Heart left ventricle (tissue), 16 donors: Measurements from ENCODE around the gene PCDHB12. TPM values are rescaled to one million over a fixed set of nuclear protein-coding genes. Genes with fewer than 3 reads are reported as not detected.
A peak's percentile ranks its signal among the peaks of the same experiment; 100 is the strongest.
"Not testable (repeated sequence)": the region's sequence is repeated elsewhere in the genome, so short reads cannot be mapped to it uniquely, and the experiment has no call there.

Experiments used
- ATAC-seq, 4 donors: fragments of 200-7000 bp; cut with Tn5 transposase; one replicate each; pipeline ENCODE4 v1.9.1; 2020 to 2022; ENCODE audit warnings: moderate library complexity in 4 of 4, mild to moderate bottlenecking in 3 of 4, moderate number of reproducible peaks in 1 of 4
- DNase-seq, 5 donors: peaks; one replicate each; pipeline ENCODE4 v3.0.0-alpha.2; 2020
- H3K27ac ChIP-seq, 12 donors: fragments of 200-600 bp; sonication (generic) in 4 of 12; one replicate each; pipeline versions ENCODE4 v1.5.0 to v1.8.0; 2016 to 2022; ENCODE audit warnings: mild to moderate bottlenecking in 2 of 12
- H3K27me3 ChIP-seq, 9 donors: fragments of 200-600 bp; sonication (generic) in 2 of 9; one replicate each; pipeline versions ENCODE4 v1.5.1 to v1.8.0; 2016 to 2022; ENCODE audit warnings: mild to moderate bottlenecking in 3 of 9
- H3K36me3 ChIP-seq, 9 donors: fragments of 200-600 bp; sonication (generic) in 2 of 9; one replicate each; pipeline versions ENCODE4 v1.5.0 to v1.8.0; 2018 to 2022; ENCODE audit warnings: mild to moderate bottlenecking in 2 of 9
- H3K4me1 ChIP-seq, 12 donors: fragments of 200-600 bp; sonication (generic) in 4 of 12; one replicate each; pipeline versions ENCODE4 v1.5.0 to v1.8.0; 2016 to 2022; ENCODE audit warnings: mild to moderate bottlenecking in 3 of 12
- H3K4me3 ChIP-seq, 12 donors: fragments of 200-600 bp; sonication (generic) in 4 of 12; one replicate each; pipeline versions ENCODE4 v1.5.0 to v1.8.0; 2017 to 2022; ENCODE audit warnings: mild to moderate bottlenecking in 9 of 12, moderate library complexity in 4 of 12
- H3K9me3 ChIP-seq, 12 donors: fragments of 200-600 bp; sonication (generic) in 4 of 12; one replicate each; pipeline versions ENCODE4 v1.5.0 to v1.8.0; 2016 to 2022; ENCODE audit warnings: mild to moderate bottlenecking in 1 of 12
- POLR2A ChIP-seq, 2 donors: fragments of 450-650 bp; IDR thresholded peaks; one replicate each; pipeline ENCODE4 v1.6.1; 2017; ENCODE audit warnings: antibody characterized with exemption in 2 of 2, mild to moderate bottlenecking in 2 of 2, moderate library complexity in 2 of 2
- WGBS, 4 donors: extraction: QIAGEN DNeasy Blood & Tissue Kit in 2 of 4; methylation state at CpG; one replicate each; pipeline versions ENCODE4 v1.1.5 to v1.1.7; 2013 to 2018; 5-methylcytosine and 5-hydroxymethylcytosine counted together
- intact Hi-C, 10 donors: fragments of 100-400 bp; cut with DNase I; formaldehyde crosslinking; loops; one replicate each; pipeline versions ENCODE4 v1.11.1 to v1.14.2; 2022
- polyA plus RNA-seq, 2 donors: library from polyadenylated mRNA; stranded (reverse); fragments of 200-250 nt; gene quantifications; one replicate each; pipeline ENCODE4 v1.2.3, GENCODE V29; 2013
- total RNA-seq, 9 donors: library from RNA; depleted of rRNA in 2 of 9; stranded (reverse); fragments of >200 nt in 2 of 9; fragmentation: NEBNext Ultra II Directional in 3 of 9; extraction: Animal tissue kit (Norgen Biotek cat#: 25700) in 3 of 9; gene quantifications; one replicate each; pipeline versions ENCODE4 v1.1.0 to v1.2.4, GENCODE V29; 2016 to 2023
- TF ChIP-seq, protein P1 (sequence below), 12 donors: fragments of 200-600 bp; sonication (generic) in 4 of 12; IDR thresholded peaks; one replicate each; pipeline versions ENCODE4 v1.5.0 to v1.8.0; 2018 to 2022; ENCODE audit warnings: antibody characterized with exemption in 12 of 12, mild to moderate bottlenecking in 5 of 12
- donor health status: ischemic (EF 13 %, LVEDD 7.1; RV severe dilation, severe dysfunction).
- donor health status: healthy with polysubstance abuse.
- donor health status: DM: no; HTN: yes; CAD: no.
- donor health status: DM: no; HTN: no; CAD: no.
- donor health status: ischemic (EF 25% LVEDD 6.9; RV normal size, moderate dysfunction).
- donor health status: ischemic (EF 25% LVEDD 5.7; RV mildly dilated, moderate dysfunction).
- donor health status: healthy.
- donor health status: DM: yes; HTN: yes; CAD: no.
- donor health status: ischemic (EF 35%, LVEDD 5.7; RV mildly dilated, moderate dysfunction).
- donor health status: nonischemic (EF 11% LVEDD 7.7; RV severe dilation, severe dysfunction).
- donor health status: DM: yes; HTN: yes; CAD: no.
- donor health status: PGD.
- donor health status: ischemic (EF 29% LVEDD 5.4; RV normal size, mild dysfunction).
- donor health status: nonischemic (EF 23%, LVEDD 6.1; RV moderate dilation, normal function).

Gene PCDHB12
- total and polyA plus RNA-seq, 11 donors, result 0.27 to 2.4 (median 0.92) TPM

DNA sequence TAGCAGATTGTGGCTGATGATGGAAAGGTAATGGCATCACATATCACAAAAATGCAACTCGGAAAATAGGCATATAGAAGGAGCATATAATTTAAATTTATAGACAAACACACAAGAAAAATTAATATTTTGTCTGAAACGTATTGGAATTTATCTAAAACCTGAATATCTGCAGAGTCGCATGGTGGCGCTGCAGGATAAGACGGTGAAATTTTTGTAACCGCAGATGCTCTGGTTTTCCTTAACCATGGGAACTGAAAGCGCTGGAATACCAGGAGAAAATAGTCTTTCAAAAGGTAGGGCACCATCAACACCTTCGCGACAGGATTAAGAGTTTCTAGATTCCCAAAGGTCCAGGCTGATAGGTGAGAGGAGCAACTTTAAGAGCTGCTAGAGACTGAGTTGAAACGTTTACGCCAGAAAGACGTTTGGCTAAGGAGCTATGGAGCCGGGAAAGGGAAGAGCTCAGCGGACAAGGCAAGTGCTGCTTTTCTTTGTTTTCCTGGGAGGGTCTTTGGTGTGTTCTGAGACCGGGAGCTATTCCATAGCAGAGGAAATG lies 25.7 kb downstream of the PCDHB12 start:
- Histone ChIP-seq H3K9me3 (peaks cover 0 to 97% (median 85%) of the 10 kb centered on the region in 12 donors), H3K27ac (no peak overlapping the region), H3K4me3 (peak overlapping the region in 9 of 12 donors; percentile 16 to 42 (median 29)), H3K36me3 (no peaks in the 10 kb centered on the region), H3K4me1 (peaks cover 0 to 3% (median 0%) of the 10 kb centered on the region in 12 donors), H3K27me3 (peaks cover 0 to 7% (median 0%) of the 10 kb centered on the region in 9 donors)
- TF ChIP-seq, protein P1, sequence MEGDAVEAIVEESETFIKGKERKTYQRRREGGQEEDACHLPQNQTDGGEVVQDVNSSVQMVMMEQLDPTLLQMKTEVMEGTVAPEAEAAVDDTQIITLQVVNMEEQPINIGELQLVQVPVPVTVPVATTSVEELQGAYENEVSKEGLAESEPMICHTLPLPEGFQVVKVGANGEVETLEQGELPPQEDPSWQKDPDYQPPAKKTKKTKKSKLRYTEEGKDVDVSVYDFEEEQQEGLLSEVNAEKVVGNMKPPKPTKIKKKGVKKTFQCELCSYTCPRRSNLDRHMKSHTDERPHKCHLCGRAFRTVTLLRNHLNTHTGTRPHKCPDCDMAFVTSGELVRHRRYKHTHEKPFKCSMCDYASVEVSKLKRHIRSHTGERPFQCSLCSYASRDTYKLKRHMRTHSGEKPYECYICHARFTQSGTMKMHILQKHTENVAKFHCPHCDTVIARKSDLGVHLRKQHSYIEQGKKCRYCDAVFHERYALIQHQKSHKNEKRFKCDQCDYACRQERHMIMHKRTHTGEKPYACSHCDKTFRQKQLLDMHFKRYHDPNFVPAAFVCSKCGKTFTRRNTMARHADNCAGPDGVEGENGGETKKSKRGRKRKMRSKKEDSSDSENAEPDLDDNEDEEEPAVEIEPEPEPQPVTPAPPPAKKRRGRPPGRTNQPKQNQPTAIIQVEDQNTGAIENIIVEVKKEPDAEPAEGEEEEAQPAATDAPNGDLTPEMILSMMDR (IDR thresholded peaks at IDR 0.05), result peak in 6 of 12 donors; percentile 13 to 38 (median 30)
- TF ChIP-seq POLR2A (IDR thresholded peaks at IDR 0.05), result no peak
- DNase-seq, result no peak
- intact Hi-C loops, result loop anchor here in 1 of 10 donors (5.0 kb wide), 1 partner anchor 328 kb away; no protein-coding TSS in a partner anchor
- 4 to 7% (median 5%) methylated on average over 15 of the region's 15 CpGs for WGBS, 4 donors
- no peak for ATAC-seq

DNA sequence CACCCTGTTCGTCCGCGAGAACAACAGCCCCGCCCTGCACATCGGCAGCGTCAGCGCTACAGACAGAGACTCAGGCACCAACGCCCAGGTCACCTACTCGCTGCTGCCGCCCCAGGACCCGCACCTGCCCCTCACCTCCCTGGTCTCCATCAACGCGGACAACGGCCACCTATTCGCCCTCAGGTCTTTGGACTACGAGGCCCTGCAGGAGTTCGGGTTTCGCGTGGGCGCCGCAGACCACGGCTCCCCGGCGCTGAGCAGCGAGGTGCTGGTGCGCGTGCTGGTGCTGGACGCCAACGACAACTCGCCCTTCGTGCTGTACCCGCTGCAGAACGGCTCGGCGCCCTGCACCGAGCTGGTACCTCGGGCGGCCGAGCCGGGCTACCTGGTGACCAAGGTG lies 27.4 kb downstream of the PCDHB12 start:
- H3K4me3 ChIP-seq, intact Hi-C loops, H3K27ac ChIP-seq, H3K27me3 ChIP-seq, DNase-seq, H3K36me3 ChIP-seq, H3K4me1 ChIP-seq, ATAC-seq: not testable (repeated sequence)
- peaks cover 0 to 100% (median 93%) of the 10 kb centered on the region in 12 donors for H3K9me3 ChIP-seq
- WGBS, 4 donors, result 20 to 32% (median 26%) methylated on average over 17 to 40 of the region's 40 CpGs

DNA sequence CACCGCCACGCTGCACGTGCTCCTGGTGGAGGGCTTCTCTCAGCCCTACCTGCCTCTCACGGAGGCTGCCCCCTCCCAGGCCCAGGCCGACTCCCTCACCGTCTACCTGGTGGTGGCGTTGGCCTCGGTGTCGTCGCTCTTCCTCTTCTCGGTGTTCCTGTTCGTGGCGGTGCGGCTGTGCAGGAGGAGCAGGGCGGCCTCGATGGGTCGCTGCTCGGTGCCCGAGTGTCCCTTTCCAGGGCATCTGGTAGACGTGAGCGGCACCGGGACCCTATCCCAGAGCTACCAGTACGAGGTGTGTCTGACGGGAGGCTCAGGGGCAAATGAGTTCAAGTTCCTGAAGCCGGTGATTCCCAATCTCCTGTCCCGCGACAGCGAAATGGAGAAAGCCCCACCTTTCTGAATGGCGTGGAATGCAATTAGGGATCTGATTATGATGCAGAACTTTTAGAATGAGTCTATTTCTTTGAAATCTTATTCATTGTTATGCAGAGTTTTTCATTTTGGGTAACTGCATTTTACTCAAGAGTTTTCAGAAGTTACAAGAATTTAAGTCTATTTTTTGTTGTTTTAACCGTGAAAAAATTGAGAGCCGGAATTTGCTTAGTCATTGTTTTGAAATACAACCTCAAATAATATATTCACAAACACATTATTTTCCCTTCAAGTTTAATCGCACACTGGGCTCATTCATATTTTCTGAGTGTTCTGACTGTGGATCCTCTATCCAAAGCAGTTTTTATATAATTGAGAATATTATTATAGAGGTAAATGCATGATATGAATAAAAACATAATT lies 28.2 kb downstream of the PCDHB12 start:
- no peak overlapping the region for H3K27ac ChIP-seq
- H3K27me3 ChIP-seq, result peaks cover 0 to 11% (median 4%) of the 10 kb centered on the region in 9 donors
- no peak overlapping the region for H3K4me3 ChIP-seq
- peaks cover 0 to 3% (median 0%) of the 10 kb centered on the region in 12 donors for H3K4me1 ChIP-seq
- DNase-seq, result no peak
- 12 to 27% (median 16%) methylated on average over 24 to 32 of the region's 32 CpGs for WGBS, 4 donors
- H3K36me3 ChIP-seq, result no peaks in the 10 kb centered on the region
- TF ChIP-seq, protein P1 (IDR thresholded peaks at IDR 0.05), result no peak
- no peak for TF ChIP-seq POLR2A (IDR thresholded peaks at IDR 0.05)
- intact Hi-C loops, result no loop called here
- H3K9me3 ChIP-seq, result peaks cover 0 to 100% (median 93%) of the 10 kb centered on the region in 12 donors
- ATAC-seq, result no peak

DNA sequence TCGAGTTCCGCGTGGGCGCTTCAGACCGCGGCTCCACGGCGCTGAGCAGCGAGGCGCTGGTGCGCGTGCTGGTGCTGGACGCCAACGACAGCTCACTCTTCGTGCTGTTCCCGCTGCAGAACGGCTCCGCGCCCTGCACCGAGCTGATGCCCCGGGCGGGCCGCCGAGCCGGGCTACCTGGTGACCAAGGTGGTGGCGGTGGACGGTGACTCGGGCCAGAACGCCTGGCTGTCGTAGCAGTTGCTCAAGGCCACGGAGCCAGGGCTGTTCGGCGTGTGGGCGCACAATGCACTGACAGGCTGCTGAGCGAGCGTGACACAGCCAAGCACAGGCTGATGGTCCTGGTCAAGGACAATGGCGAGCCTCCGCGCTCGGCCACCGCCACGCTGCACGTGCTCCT lies 33.0 kb downstream of the PCDHB12 start:
- peaks cover 0 to 23% (median 4%) of the 10 kb centered on the region in 9 donors for H3K27me3 ChIP-seq
- TF ChIP-seq, protein P1 (IDR thresholded peaks at IDR 0.05), result no peak
- no peak for TF ChIP-seq POLR2A (IDR thresholded peaks at IDR 0.05)
- ATAC-seq (no peak), DNase-seq (no peak)
- H3K36me3 ChIP-seq, result no peaks in the 10 kb centered on the region
- H3K4me3 ChIP-seq, result no peak overlapping the region
- peaks cover 0 to 2% (median 0%) of the 10 kb centered on the region in 12 donors for H3K4me1 ChIP-seq
- no peak overlapping the region for H3K27ac ChIP-seq
- intact Hi-C loops, result loop anchor here in 5 of 10 donors (10.0 kb wide), 4 partner anchors 47 to 323 kb away; partner anchors contain the start of genes PCDHB10 (in 1 of the 5), PCDHB11 (in 1 of the 5), PCDHGA9 (in 1 of the 5) and PCDHGB6 (in 1 of the 5)
- peaks cover 0 to 100% (median 87%) of the 10 kb centered on the region in 12 donors for H3K9me3 ChIP-seq
- WGBS, 4 donors, result 15 to 27% (median 19%) methylated on average over 4 to 43 of the region's 43 CpGs
